Non-pigmented ciliary epithelial cell (primary cell): ENCODE data around the gene PRR13.
"Not testable (repeated sequence)": the region's sequence is repeated elsewhere in the genome, so short reads cannot be mapped to it uniquely, and the experiment has no call there.

Experiments used
- DNase-seq: peaks from one replicate; pipeline ENCODE4 v3.0.0-alpha.2; 2010; ENCODE audit warnings: low read depth

PRR13 gene

GRCh38 chr12:53472056-53472582, 30.6 kb downstream of the PRR13 start:
- no peak for DNase-seq

GRCh38 chr12:53474077-53474476, 32.5 kb downstream of the PRR13 start:
- DNase-seq, result no peak

- DNase-seq, result no peak
Observed at GRCh38 chr12:53474819-53475218, 33.3 kb downstream of the PRR13 start.

- no peak for DNase-seq
Observed at GRCh38 chr12:53476769-53477209, 35.3 kb downstream of the PRR13 start.

- no peak for DNase-seq
Observed at GRCh38 chr12:53478865-53479264, 37.3 kb downstream of the PRR13 start.

- no peak for DNase-seq
Observed at GRCh38 chr12:53479331-53479730, 37.8 kb downstream of the PRR13 start.

- DNase-seq, result no peak
Observed at GRCh38 chr12:53480491-53481442, 39.2 kb downstream of the PRR13 start.

- not testable (repeated sequence) for DNase-seq
Observed at GRCh38 chr12:53481458-53481857, 39.9 kb downstream of the PRR13 start.

GRCh38 chr12:53481939-53482586, 40.5 kb downstream of the PRR13 start:
- no peak for DNase-seq

GRCh38 chr12:53482626-53483168, 41.2 kb downstream of the PRR13 start:
- DNase-seq, result no peak

GRCh38 chr12:53483225-53483978, 41.9 kb downstream of the PRR13 start:
- no peak for DNase-seq

- no peak for DNase-seq
Observed at GRCh38 chr12:53483979-53484377, 42.4 kb downstream of the PRR13 start.

- DNase-seq, result no peak
Observed at GRCh38 chr12:53484686-53485575, 43.4 kb downstream of the PRR13 start.

GRCh38 chr12:53485955-53486735, 44.6 kb downstream of the PRR13 start:
- no peak for DNase-seq

- DNase-seq, result no peak
Observed at GRCh38 chr12:53486736-53487487, 45.4 kb downstream of the PRR13 start.

- no peak for DNase-seq
Observed at GRCh38 chr12:53489242-53489864, 47.8 kb downstream of the PRR13 start.

GRCh38 chr12:53492188-53492587, 50.7 kb downstream of the PRR13 start:
- DNase-seq, result no peak

- no peak for DNase-seq
Observed at GRCh38 chr12:53492830-53493609, 51.5 kb downstream of the PRR13 start.
